ENCODE results near the gene CPLX3. TPM values are rescaled to one million over a fixed set of nuclear protein-coding genes. Genes with fewer than 3 reads are reported as not detected.
A peak's percentile ranks its signal among the peaks of the same experiment; 100 is the strongest.
"Not testable (repeated sequence)": the region's sequence is repeated elsewhere in the genome, so short reads cannot be mapped to it uniquely, and the experiment has no call there.

CPLX3 gene
- total RNA-seq, 1 donor from 2014 or later: 0.32 TPM

DNA sequence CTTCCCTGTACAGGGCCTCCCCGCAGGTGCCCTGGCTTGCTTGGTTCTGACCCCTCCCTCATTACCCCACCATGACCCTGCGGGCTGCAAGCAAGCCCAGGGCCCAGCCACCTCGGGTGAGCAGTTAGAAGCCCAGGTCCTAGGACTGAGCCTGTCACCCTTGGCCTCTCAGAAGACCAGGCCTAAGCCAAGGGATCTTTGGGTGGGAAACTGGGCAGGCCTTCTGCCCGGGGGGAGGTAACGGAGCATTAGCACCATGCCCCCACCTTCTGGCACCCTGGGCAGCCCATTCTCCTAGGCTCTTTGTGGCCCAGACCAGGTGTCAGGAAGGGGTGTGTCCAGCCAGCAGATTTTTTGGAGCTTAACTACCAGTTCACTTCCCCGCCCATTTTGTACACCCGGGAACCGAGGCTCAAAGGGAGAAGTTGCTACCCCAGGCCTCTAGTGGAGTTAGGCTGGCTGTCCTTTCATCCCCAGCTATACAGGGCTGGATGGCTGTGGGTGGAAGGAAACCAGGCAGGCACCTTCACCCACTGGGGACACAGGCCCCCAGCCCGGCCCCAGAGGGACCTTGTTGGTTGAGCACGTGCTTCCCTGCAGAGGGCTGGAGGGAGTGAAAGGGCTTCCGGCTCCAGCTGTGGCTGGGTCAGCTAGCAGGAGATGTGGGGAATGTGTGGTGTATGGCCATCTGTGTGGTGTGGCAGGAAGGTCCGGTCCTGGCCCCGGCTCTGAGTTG is 43.2 kb upstream of the CPLX3 start:
- peaks cover 5% of the 10 kb centered on the region for H3K27me3 Mint-ChIP-seq (ENCODE audit: unreplicated experiment)
- TF ChIP-seq, protein P1, sequence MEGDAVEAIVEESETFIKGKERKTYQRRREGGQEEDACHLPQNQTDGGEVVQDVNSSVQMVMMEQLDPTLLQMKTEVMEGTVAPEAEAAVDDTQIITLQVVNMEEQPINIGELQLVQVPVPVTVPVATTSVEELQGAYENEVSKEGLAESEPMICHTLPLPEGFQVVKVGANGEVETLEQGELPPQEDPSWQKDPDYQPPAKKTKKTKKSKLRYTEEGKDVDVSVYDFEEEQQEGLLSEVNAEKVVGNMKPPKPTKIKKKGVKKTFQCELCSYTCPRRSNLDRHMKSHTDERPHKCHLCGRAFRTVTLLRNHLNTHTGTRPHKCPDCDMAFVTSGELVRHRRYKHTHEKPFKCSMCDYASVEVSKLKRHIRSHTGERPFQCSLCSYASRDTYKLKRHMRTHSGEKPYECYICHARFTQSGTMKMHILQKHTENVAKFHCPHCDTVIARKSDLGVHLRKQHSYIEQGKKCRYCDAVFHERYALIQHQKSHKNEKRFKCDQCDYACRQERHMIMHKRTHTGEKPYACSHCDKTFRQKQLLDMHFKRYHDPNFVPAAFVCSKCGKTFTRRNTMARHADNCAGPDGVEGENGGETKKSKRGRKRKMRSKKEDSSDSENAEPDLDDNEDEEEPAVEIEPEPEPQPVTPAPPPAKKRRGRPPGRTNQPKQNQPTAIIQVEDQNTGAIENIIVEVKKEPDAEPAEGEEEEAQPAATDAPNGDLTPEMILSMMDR (IDR thresholded peaks at IDR 0.05; ENCODE audit: partially characterized antibody, unreplicated experiment): no peak
- H3K9me3 Mint-ChIP-seq (ENCODE audit: unreplicated experiment): no peaks in the 10 kb centered on the region
- H3K4me3 Mint-ChIP-seq (ENCODE audit: unreplicated experiment): peak overlapping the region; percentile 89
- H3K27ac Mint-ChIP-seq (ENCODE audit: unreplicated experiment): no peak overlapping the region
- no peaks in the 10 kb centered on the region for H3K36me3 Mint-ChIP-seq (ENCODE audit: unreplicated experiment)
- H3K4me1 Mint-ChIP-seq (ENCODE audit: low read depth, unreplicated experiment): peaks cover 19% of the 10 kb centered on the region
- no peak for DNase-seq

DNA sequence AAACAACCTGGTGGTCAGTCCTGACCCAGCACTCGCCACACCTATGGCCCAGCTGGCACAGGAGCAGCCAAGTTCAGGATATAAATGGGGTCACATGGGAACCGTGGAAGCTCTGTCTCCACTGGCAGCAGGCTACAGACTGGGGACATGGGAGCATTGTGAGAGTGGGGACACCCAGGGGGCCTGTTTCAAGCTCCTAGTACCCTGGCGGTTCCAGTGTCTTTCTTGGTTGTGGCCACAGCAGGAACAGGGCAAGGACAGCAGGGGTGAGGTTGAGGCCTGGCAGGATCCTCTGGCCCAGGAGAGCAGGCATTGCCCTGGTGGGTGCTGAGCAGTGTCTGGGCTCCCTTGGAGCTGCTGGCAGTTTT is 42.6 kb upstream of the CPLX3 start:
- no peak for DNase-seq
- Mint-ChIP-seq H3K27me3 (ENCODE audit: unreplicated experiment) (peaks cover 6% of the 10 kb centered on the region), H3K27ac (ENCODE audit: unreplicated experiment) (no peak overlapping the region), H3K36me3 (ENCODE audit: unreplicated experiment) (no peaks in the 10 kb centered on the region), H3K4me1 (ENCODE audit: low read depth, unreplicated experiment) (peaks cover 22% of the 10 kb centered on the region), H3K4me3 (ENCODE audit: unreplicated experiment) (peak overlapping the region; percentile 89), H3K9me3 (ENCODE audit: unreplicated experiment) (no peaks in the 10 kb centered on the region)
- TF ChIP-seq, protein P1 (IDR thresholded peaks at IDR 0.05; ENCODE audit: partially characterized antibody, unreplicated experiment): no peak

DNA sequence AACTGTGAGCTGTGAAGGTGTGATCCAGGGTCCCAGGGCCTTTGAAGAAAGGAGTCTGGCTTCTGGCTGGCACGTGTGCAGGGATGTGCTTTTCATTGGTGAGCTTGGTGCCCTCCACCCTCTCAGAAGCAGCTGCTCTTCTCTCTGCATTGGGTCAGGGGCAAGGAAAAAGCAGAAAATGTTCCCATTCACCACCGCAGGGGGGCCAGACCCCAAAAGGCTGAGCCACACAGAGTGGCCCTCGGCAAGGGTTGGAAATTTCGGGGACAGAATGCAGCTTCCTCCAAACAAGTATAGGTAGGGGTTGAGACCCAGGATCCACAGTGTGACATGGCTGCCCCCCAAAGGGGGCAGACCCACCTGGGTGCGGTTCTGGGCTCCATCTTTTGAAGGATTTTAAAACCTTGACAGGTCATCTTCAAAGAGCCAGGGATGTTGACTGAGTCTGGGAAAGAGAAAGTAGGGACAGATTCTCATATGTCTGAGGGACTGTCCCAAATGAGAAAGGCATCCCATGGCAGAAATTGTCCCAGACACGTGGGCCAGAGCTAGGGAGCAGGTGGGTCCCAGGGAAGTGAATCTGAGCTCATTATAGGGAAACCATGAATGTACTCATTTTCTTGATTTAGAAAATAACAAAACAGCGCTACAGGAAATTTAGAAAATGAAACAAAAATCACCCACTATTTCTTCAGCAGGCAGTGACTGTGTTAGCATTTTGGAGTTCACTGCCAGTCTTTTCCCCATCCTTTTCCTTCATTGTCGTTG is 41.8 kb upstream of the CPLX3 start:
- H3K27ac Mint-ChIP-seq (ENCODE audit: unreplicated experiment): no peak overlapping the region
- H3K36me3 Mint-ChIP-seq (ENCODE audit: unreplicated experiment): no peaks in the 10 kb centered on the region
- peaks cover 29% of the 10 kb centered on the region for H3K4me1 Mint-ChIP-seq (ENCODE audit: low read depth, unreplicated experiment)
- peak overlapping the region; percentile 56 for H3K4me3 Mint-ChIP-seq (ENCODE audit: unreplicated experiment)
- DNase-seq: no peak
- TF ChIP-seq, protein P1 (IDR thresholded peaks at IDR 0.05; ENCODE audit: partially characterized antibody, unreplicated experiment): no peak
- H3K27me3 Mint-ChIP-seq (ENCODE audit: unreplicated experiment): peaks cover 6% of the 10 kb centered on the region
- H3K9me3 Mint-ChIP-seq (ENCODE audit: unreplicated experiment): no peaks in the 10 kb centered on the region

DNA sequence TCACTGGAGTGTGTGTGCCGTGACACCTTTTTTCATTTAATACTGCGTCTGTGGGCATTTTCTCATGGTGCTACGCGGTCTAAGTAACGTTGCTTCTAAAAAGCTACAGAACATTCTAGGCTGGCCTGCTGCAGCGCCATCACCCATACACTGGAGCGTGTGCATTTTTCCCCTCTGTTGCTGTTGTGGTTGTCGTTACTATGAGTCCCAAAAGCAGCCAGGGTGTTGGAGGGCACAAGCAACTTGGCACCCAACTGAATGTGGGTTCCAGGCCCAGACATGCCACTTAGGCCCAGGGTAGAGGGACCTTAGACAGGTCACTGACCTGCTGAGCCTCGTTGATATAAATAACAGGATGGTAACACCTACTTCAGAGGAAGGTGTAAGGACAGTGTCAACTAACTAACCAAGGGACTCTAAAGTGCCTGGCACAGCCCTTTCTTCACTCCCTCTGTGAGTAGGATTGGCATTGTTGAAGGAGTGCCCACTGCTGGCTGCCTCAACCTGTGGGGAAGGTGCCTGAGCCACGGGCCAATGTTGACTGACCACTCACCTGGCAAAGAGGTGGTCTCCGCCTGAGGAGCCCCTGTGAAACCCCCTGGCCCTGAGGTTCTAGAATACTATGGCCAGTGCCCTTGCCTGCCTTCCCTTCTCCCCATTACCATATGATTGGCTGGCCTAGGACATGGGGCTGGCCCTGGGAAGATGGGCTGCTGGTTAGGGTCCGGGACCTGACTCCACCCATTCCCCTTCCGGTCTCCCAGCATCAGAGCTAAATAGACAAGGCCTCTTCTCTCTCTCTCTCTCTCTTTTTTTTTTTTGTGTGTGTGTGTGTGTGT is 41.0 kb upstream of the CPLX3 start:
- TF ChIP-seq, protein P1 (IDR thresholded peaks at IDR 0.05; ENCODE audit: partially characterized antibody, unreplicated experiment): no peak
- Mint-ChIP-seq H3K9me3 (ENCODE audit: unreplicated experiment) (no peaks in the 10 kb centered on the region), H3K27ac (ENCODE audit: unreplicated experiment) (no peak overlapping the region), H3K4me1 (ENCODE audit: low read depth, unreplicated experiment) (peaks cover 32% of the 10 kb centered on the region), H3K27me3 (ENCODE audit: unreplicated experiment) (peaks cover 6% of the 10 kb centered on the region), H3K4me3 (ENCODE audit: unreplicated experiment) (peak overlapping the region; percentile 56), H3K36me3 (ENCODE audit: unreplicated experiment) (no peaks in the 10 kb centered on the region)
- DNase-seq: no peak

DNA sequence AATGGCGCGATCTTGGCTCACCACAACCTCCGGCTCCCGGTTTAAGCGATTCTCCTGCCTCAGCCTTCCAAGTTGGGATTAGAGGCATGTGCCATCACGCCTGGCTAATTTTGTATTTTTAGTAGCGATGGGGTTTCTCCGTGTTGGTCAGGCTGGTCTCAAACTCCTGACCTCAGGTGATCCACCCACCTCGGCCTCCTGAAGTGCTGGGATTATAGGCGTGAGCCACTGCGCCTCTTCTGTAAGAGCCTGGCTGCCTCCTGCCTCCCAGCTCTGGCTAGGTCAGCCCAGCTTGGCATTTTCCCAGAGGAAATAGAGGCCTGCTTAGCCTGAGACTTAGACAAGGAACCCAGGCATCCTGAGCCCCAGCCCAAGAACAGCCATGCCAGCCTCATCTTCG is 40.3 kb upstream of the CPLX3 start:
- H3K4me3 Mint-ChIP-seq (ENCODE audit: unreplicated experiment); H3K27ac Mint-ChIP-seq (ENCODE audit: unreplicated experiment); H3K36me3 Mint-ChIP-seq (ENCODE audit: unreplicated experiment); DNase-seq; H3K9me3 Mint-ChIP-seq (ENCODE audit: unreplicated experiment); H3K27me3 Mint-ChIP-seq (ENCODE audit: unreplicated experiment): not testable (repeated sequence)
- peaks cover 32% of the 10 kb centered on the region for H3K4me1 Mint-ChIP-seq (ENCODE audit: low read depth, unreplicated experiment)
